ENCODE data around the gene UBAP2L. TPM values are rescaled to one million over a fixed set of nuclear protein-coding genes. Genes with fewer than 3 reads are reported as not detected.

UBAP2L gene
- polyA plus RNA-seq, 1 donor (not counting 4 experiments of a cell fraction or from before 2014, with no cell fraction given), result 198 TPM

GRCh38 chr1:154212083-154212482 lies 8.7 kb upstream of the UBAP2L start:
- H3K36me3 ChIP-seq (ENCODE audit: control insufficient read depth in 2 of 2, extremely low read depth in 1 of 2, insufficient read depth in 2 of 2, low read length in 2 of 2), result peaks cover 21 to 35% of the 10 kb centered on the region in 2 experiments
- no peaks in the 10 kb centered on the region for H3K27me3 ChIP-seq (ENCODE audit: control insufficient read depth, extremely low read depth, insufficient read depth, low read length)
- no peak overlapping the region for H2AFZ ChIP-seq (ENCODE audit: control insufficient read depth, low read length)
- H3K9ac ChIP-seq (ENCODE audit: control insufficient read depth, extremely low read depth, insufficient read depth, low read length), result no peak overlapping the region
- no peaks in the 10 kb centered on the region for H4K20me1 ChIP-seq (ENCODE audit: control insufficient read depth, extremely low read depth, insufficient read depth, low read length)
- TF ChIP-seq CTCF (optimal IDR thresholded peaks at IDR 0.05 in 1 of 3, IDR thresholded peaks at IDR 0.05 in 1 of 3, conservative IDR thresholded peaks at IDR 0.05 in 1 of 3; ENCODE audit: extremely low read depth in 1 of 3, insufficient read depth in 2 of 3, low read length in 3 of 3), result no peak
- TF ChIP-seq EZH2 (IDR thresholded peaks at IDR 0.05; ENCODE audit: low read length), result no peak
- H3K4me1 ChIP-seq (ENCODE audit: control insufficient read depth, extremely low read depth, insufficient read depth, low read length), result peaks cover 12% of the 10 kb centered on the region
- no peaks in the 10 kb centered on the region for H3K9me1 ChIP-seq (ENCODE audit: control insufficient read depth, extremely low read depth, insufficient read depth, low read length)
- dilution Hi-C loops (cut with MboI; ENCODE audit: extremely low pct_ligation_motif_present, low sequenced_read_pairs), result no loop called here
- H3K27ac ChIP-seq (ENCODE audit: control insufficient read depth, insufficient read depth, low read length), result no peak overlapping the region
- H3K4me3 ChIP-seq (ENCODE audit: control insufficient read depth in 2 of 3, extremely low read depth in 1 of 3, insufficient read depth in 2 of 3, low read depth in 1 of 3, low read length in 3 of 3), result no peak overlapping the region
- no peak for DNase-seq (ENCODE audit: low read depth, low spot score)
- H3K79me2 ChIP-seq (ENCODE audit: control insufficient read depth, insufficient read depth, low read length), result peaks cover 11% of the 10 kb centered on the region
- FAIRE-seq, result no peak
- no peak overlapping the region for H3K4me2 ChIP-seq (ENCODE audit: control insufficient read depth, extremely low read depth, insufficient read depth, low read depth, low read length)
- H3K9me3 ChIP-seq (ENCODE audit: control insufficient read depth, low read depth, low read length), result no peaks in the 10 kb centered on the region

GRCh38 chr1:154213274-154213673 lies 7.5 kb upstream of the UBAP2L start:
- no peak for DNase-seq (ENCODE audit: low read depth, low spot score)
- TF ChIP-seq CTCF (optimal IDR thresholded peaks at IDR 0.05 in 1 of 3, IDR thresholded peaks at IDR 0.05 in 1 of 3, conservative IDR thresholded peaks at IDR 0.05 in 1 of 3; ENCODE audit: extremely low read depth in 1 of 3, insufficient read depth in 2 of 3, low read length in 3 of 3) (no peak), EZH2 (IDR thresholded peaks at IDR 0.05; ENCODE audit: low read length) (no peak)
- peaks cover 22% of the 10 kb centered on the region for H3K79me2 ChIP-seq (ENCODE audit: control insufficient read depth, insufficient read depth, low read length)
- peaks cover 21 to 38% of the 10 kb centered on the region in 2 experiments for H3K36me3 ChIP-seq (ENCODE audit: control insufficient read depth in 2 of 2, extremely low read depth in 1 of 2, insufficient read depth in 2 of 2, low read length in 2 of 2)
- H3K27ac ChIP-seq (ENCODE audit: control insufficient read depth, insufficient read depth, low read length), result no peak overlapping the region
- no peaks in the 10 kb centered on the region for H4K20me1 ChIP-seq (ENCODE audit: control insufficient read depth, extremely low read depth, insufficient read depth, low read length)
- H3K9me3 ChIP-seq (ENCODE audit: control insufficient read depth, low read depth, low read length), result no peaks in the 10 kb centered on the region
- no peak overlapping the region for H2AFZ ChIP-seq (ENCODE audit: control insufficient read depth, low read length)
- H3K4me2 ChIP-seq (ENCODE audit: control insufficient read depth, extremely low read depth, insufficient read depth, low read depth, low read length), result no peak overlapping the region
- H3K27me3 ChIP-seq (ENCODE audit: control insufficient read depth, extremely low read depth, insufficient read depth, low read length), result no peaks in the 10 kb centered on the region
- peaks cover 13% of the 10 kb centered on the region for H3K4me1 ChIP-seq (ENCODE audit: control insufficient read depth, extremely low read depth, insufficient read depth, low read length)
- FAIRE-seq, result no peak
- dilution Hi-C loops (cut with MboI; ENCODE audit: extremely low pct_ligation_motif_present, low sequenced_read_pairs), result no loop called here
- no peak overlapping the region for H3K9ac ChIP-seq (ENCODE audit: control insufficient read depth, extremely low read depth, insufficient read depth, low read length)
- no peak overlapping the region for H3K4me3 ChIP-seq (ENCODE audit: control insufficient read depth in 2 of 3, extremely low read depth in 1 of 3, insufficient read depth in 2 of 3, low read depth in 1 of 3, low read length in 3 of 3)
- H3K9me1 ChIP-seq (ENCODE audit: control insufficient read depth, extremely low read depth, insufficient read depth, low read length), result no peaks in the 10 kb centered on the region

All from keratinocyte (primary cell).